GM12873 (cell line): Measurements from ENCODE around the gene PCBP3.

Source experiments
- TF ChIP-seq, protein P1 (sequence below): IDR thresholded peaks from 2 replicates; pipeline ENCODE4 v1.5.1; 2012; ENCODE audit warnings: low read depth, mild to moderate bottlenecking, moderate library complexity, low read length, control low read depth; ENCODE audit not compliant: insufficient read depth; ENCODE audit errors: missing control alignments

PCBP3 gene

DNA sequence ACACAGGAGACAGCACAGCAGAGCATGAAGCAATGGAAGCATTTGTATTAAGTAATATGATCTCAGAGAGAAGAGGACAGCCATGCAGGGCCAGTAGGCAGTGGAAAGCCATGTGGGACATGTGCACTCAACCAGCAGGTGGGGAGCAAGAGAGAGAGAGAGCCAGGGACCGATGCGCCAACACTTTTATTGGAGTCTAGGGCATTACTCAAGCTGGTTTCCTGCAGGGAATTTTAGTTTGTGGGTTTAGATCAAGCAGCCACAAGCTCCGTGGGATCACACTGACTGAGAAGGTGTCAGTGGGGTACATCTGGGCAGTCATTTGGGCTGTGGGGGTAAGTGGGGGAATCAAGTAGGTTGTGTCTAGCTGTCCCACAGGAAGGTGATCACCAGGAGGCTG is 137.1 kb downstream of the PCBP3 start:
- TF ChIP-seq, protein P1, sequence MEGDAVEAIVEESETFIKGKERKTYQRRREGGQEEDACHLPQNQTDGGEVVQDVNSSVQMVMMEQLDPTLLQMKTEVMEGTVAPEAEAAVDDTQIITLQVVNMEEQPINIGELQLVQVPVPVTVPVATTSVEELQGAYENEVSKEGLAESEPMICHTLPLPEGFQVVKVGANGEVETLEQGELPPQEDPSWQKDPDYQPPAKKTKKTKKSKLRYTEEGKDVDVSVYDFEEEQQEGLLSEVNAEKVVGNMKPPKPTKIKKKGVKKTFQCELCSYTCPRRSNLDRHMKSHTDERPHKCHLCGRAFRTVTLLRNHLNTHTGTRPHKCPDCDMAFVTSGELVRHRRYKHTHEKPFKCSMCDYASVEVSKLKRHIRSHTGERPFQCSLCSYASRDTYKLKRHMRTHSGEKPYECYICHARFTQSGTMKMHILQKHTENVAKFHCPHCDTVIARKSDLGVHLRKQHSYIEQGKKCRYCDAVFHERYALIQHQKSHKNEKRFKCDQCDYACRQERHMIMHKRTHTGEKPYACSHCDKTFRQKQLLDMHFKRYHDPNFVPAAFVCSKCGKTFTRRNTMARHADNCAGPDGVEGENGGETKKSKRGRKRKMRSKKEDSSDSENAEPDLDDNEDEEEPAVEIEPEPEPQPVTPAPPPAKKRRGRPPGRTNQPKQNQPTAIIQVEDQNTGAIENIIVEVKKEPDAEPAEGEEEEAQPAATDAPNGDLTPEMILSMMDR, result no peak

DNA sequence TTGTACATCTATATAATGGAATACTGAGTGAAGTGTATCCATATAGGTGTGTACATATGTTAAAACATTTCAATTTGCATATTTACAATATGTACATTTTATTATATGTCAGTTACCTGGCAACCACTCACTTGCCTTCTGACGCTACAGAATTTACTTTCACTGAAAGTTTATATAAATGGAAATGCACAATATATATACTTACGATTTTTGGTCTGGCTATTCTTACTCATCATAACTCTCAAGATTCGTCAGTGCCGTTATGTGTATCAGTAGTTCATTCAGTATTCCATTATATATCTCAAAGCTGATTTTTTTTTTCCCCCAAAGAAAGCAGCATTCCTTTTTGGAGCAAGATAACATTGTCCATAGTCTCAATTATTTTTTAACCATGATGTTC is 138.2 kb downstream of the PCBP3 start:
- TF ChIP-seq, protein P1, result no peak

DNA sequence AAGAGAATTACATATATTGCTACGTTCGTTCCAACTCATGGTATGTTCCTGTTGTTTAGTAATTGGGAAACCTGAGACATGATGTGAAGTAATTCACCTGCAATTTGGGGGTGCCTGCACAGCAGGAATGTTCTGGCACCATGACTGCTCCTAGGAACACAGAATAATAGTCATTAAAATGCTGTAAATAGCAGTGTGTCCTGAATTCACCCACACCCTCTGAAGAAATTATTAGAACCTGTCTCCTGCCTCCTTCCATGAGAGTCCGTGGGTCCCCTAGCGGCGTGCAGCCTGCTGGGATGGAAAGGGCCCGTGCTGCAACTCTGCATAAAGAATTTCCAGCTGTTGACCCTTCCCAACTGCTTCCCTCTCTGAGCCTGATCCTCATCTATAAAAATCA is 143.1 kb downstream of the PCBP3 start:
- TF ChIP-seq, protein P1, result no peak

DNA sequence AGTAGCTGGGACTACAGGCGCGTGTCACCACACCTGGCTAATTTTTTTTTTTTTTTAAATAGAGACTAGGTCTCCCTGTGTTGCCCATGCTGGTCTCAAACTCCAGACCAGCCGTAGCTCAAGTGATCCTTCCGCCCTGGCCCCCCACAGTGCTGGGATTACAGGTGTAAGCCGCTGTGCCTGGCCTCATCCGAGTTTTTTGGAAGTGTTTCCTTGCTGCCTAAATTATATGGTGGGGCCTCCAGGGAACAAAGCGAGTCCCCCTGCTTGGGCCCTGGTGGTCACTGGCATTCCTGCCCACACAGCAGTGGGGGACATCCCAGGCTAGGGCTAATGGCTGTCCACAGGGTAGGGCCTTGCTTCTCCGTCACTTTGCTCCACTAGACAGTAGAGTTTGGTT is 143.8 kb downstream of the PCBP3 start:
- TF ChIP-seq, protein P1, result no peak

DNA sequence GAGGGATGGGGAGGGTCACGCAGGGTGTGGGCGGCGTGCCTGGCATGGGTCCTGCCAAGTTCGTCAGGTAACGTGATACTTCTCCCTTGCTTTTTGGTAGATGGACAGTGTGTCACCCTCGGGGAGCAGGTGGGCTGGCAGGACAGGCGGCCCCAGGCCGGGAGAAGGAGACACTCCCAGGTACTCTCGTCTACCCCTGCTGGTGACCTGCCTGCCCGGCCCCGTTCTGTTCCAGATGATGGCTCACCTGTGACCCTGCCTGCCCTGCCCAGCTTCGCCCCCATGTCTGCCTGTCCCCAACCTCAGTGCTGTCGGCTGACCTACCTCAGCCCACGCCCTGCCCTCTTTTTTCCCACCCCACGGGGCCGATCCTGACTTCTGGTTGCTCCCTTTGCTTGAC is 144.7 kb downstream of the PCBP3 start:
- TF ChIP-seq, protein P1, result no peak

DNA sequence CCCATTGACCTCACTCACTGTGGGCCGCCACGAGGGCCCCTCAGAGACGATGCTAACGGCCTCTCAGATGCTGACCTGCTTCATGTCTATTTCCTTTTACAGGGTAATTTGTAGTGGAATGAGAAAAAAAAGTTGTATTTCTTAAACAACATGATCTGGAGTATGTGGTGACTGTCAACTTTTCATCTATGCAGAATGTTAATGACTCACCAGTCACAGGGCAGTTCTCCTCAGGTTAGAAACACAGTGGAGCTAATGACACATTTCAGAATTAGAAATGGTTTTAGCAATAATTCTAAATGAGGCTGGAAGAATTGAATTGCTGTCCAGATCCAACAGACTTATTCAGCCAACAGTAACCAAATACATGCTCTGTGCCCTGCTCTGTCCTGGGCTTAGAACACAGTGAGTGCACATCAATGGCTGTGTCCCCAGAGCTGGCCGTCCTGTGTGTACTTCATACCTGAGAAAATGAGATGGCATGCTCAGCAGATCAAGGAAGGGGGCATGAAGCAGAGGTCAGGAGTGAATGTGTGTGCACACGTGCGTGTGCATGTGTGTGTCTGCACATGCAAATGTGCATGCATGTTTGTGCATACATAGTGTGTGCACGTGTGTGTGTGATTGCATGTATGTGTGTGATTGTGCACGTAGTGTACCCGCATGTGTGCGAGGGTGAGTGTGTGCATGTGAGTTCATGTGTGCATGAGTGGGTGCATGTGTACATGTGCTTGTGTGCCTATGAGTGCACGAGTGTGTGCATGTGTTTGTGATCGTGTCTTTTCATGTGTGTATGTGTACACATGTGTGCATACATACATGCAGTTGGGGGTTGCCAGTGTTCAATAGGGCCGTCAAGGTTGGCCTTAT is 145.3 kb downstream of the PCBP3 start:
- TF ChIP-seq, protein P1, result no peak

DNA sequence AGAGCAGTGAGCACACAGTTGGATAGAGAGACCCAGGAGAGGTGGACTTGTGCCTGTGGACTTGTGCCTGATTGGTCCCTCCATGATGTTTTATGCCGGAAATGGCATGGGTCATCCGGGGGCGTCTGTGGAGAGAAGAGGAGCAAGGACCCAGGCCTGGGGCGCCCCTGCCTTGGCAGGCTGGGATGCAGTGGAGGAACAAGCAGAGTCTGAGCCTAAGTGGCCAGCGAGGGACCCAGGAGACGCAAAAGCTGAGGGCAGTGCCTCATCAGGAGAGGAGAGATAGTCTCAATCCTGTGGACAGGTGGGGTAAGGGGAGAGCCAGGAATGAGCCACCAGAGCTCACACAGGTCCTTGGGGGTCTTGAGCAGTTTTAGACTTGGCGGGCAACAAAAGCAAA is 146.9 kb downstream of the PCBP3 start:
- TF ChIP-seq, protein P1, result no peak
